H9 (cell line): ENCODE results near the gene DPM3. TPM values are rescaled to one million over a fixed set of nuclear protein-coding genes. Genes with fewer than 3 reads are reported as not detected.

Source experiments
- DNase-seq: peaks from one replicate; pipeline ENCODE4 v3.0.0-alpha.2; 2017
- H2AFZ ChIP-seq: one replicate; pipeline ENCODE4 v1.6.1; 2013; ENCODE audit warnings: mild to moderate bottlenecking, low read length, control low read depth, moderate library complexity
- H2AK5ac ChIP-seq: 2 replicates; pipeline ENCODE4 v1.6.1; 2013; ENCODE audit warnings: low read length, control low read depth, mixed read lengths; ENCODE audit not compliant: insufficient read length
- H2BK120ac ChIP-seq: one replicate; pipeline ENCODE4 v1.6.1; 2013; ENCODE audit warnings: low read depth, mild to moderate bottlenecking, low read length, control low read depth, inconsistent platforms; ENCODE audit not compliant: poor library complexity, severe bottlenecking
- H2BK12ac ChIP-seq: 2 replicates; pipeline ENCODE4 v1.6.1; 2013; ENCODE audit warnings: low read length, control low read depth, mixed read lengths, low read depth; ENCODE audit not compliant: insufficient read length
- H2BK15ac ChIP-seq: 2 replicates; pipeline ENCODE4 v1.6.1; 2013; ENCODE audit warnings: low read depth, low read length, control low read depth
- H2BK20ac ChIP-seq: one replicate; pipeline ENCODE4 v1.6.1; 2013; ENCODE audit warnings: low read depth, mild to moderate bottlenecking, low read length, control low read depth, inconsistent platforms; ENCODE audit not compliant: poor library complexity, severe bottlenecking
- H2BK5ac ChIP-seq: 2 replicates; pipeline ENCODE4 v1.6.1; 2013; ENCODE audit warnings: low read length, control low read depth, mixed read lengths; ENCODE audit not compliant: insufficient read length
- H3K14ac ChIP-seq: 2 replicates; pipeline ENCODE4 v1.6.1; 2013; ENCODE audit warnings: low read length, control low read depth; ENCODE audit not compliant: insufficient read depth
- H3K18ac ChIP-seq: 2 replicates; pipeline ENCODE4 v1.6.1; 2013; ENCODE audit warnings: low read depth, mild to moderate bottlenecking, mixed read lengths, low read length, control low read depth; ENCODE audit not compliant: insufficient read length
- H3K23ac ChIP-seq: 2 replicates; pipeline ENCODE4 v1.6.1; 2013; ENCODE audit warnings: low read length, control low read depth, mixed read lengths, low read depth; ENCODE audit not compliant: insufficient read length
- H3K23me2 ChIP-seq: 2 replicates; pipeline ENCODE4 v1.6.1; 2013; ENCODE audit warnings: low read depth, mild to moderate bottlenecking, mixed read lengths, low read length, control low read depth; ENCODE audit not compliant: insufficient read length, poor library complexity, severe bottlenecking
- H3K27ac ChIP-seq: 2 replicates; pipeline ENCODE4 v1.5.1; 2013; ENCODE audit warnings: low read length, control low read depth, mixed read lengths, low read depth; ENCODE audit not compliant: insufficient read length
- H3K27me3 ChIP-seq: 2 replicates; pipeline ENCODE4 v1.6.1; 2013; ENCODE audit warnings: low read length, control low read depth, inconsistent platforms; ENCODE audit not compliant: insufficient read depth
- H3K4ac ChIP-seq: 2 replicates; pipeline ENCODE4 v1.6.1; 2013; ENCODE audit warnings: low read depth, mild to moderate bottlenecking, control low read depth, inconsistent platforms, low read length, moderate library complexity
- H3K4me1 ChIP-seq: 2 replicates; pipeline ENCODE4 v1.6.1; 2013; ENCODE audit warnings: low read length, control low read depth, inconsistent platforms; ENCODE audit not compliant: insufficient read depth
- H3K4me2 ChIP-seq: 2 replicates; pipeline ENCODE4 v1.6.1; 2013; ENCODE audit warnings: low read length, control low read depth, mixed read lengths; ENCODE audit not compliant: insufficient read length, insufficient read depth
- H3K56ac ChIP-seq: 2 replicates; pipeline ENCODE4 v1.6.1; 2013; ENCODE audit warnings: low read depth, mild to moderate bottlenecking, mixed read lengths, low read length, control low read depth; ENCODE audit not compliant: insufficient read length
- H3K79me1 ChIP-seq: 2 replicates; pipeline ENCODE4 v1.6.1; 2013; ENCODE audit warnings: low read depth, mild to moderate bottlenecking, moderate library complexity, low read length, control low read depth, inconsistent platforms; ENCODE audit not compliant: insufficient read depth, poor library complexity, severe bottlenecking
- H3K79me2 ChIP-seq: 2 replicates; pipeline ENCODE4 v1.6.1; 2013; ENCODE audit warnings: low read length, control low read depth, inconsistent platforms; ENCODE audit not compliant: insufficient read depth
- H3K9ac ChIP-seq: 2 replicates; pipeline ENCODE4 v1.6.1; 2013; ENCODE audit warnings: low read length, control low read depth, mixed read lengths; ENCODE audit not compliant: insufficient read length; ENCODE audit errors: extremely low read depth
- H3K9me3 ChIP-seq: one replicate; pipeline ENCODE4 v1.6.1; 2013; ENCODE audit warnings: low read depth, low read length, inconsistent platforms; ENCODE audit not compliant: control insufficient read depth
- H3T11ph ChIP-seq: one replicate; pipeline ENCODE4 v1.6.1; 2013; ENCODE audit warnings: mild to moderate bottlenecking, low read length, control low read depth, inconsistent platforms
- H4K20me1 ChIP-seq: one replicate; pipeline ENCODE4 v1.6.1; 2013; ENCODE audit not compliant: control insufficient read depth, insufficient read length, insufficient read depth
- H4K5ac ChIP-seq: 2 replicates; pipeline ENCODE4 v1.6.1; 2013; ENCODE audit warnings: low read depth, mild to moderate bottlenecking, mixed read lengths, low read length, control low read depth; ENCODE audit not compliant: insufficient read length
- H4K8ac ChIP-seq: replicated peaks from 2 replicates; pipeline ENCODE4 v1.6.1; 2013; ENCODE audit warnings: low read length, control low read depth, mixed read lengths, low read depth; ENCODE audit not compliant: insufficient read length
- H4K91ac ChIP-seq: 2 replicates; pipeline ENCODE4 v1.6.1; 2013; ENCODE audit warnings: low read depth, mild to moderate bottlenecking, moderate library complexity, mixed read lengths, low read length, control low read depth; ENCODE audit not compliant: insufficient read length
- H3K27ac Mint-ChIP-seq, 3 experiments: 2 replicates in 2 of 3; 3 replicates in 1 of 3; pipeline ENCODE4 v1.8.0; 2020 to 2021; ENCODE audit warnings: mixed read lengths in 3 of 3, mild to moderate bottlenecking in 1 of 3, moderate library complexity in 1 of 3
- H3K27me3 Mint-ChIP-seq: 2 replicates; pipeline ENCODE4 v1.8.0; 2021; ENCODE audit warnings: low read depth, mild to moderate bottlenecking, moderate library complexity, mixed read lengths
- H3K36me3 Mint-ChIP-seq, 3 experiments: 2 replicates in 2 of 3; 3 replicates in 1 of 3; pipeline ENCODE4 v1.8.0; 2020 to 2021; ENCODE audit warnings: low read depth in 3 of 3, mixed read lengths in 3 of 3; ENCODE audit not compliant: insufficient read depth in 1 of 3
- H3K4me1 Mint-ChIP-seq, 2 experiments: 2 replicates each; pipeline ENCODE4 v1.8.0; 2020; ENCODE audit warnings: mixed read lengths in 2 of 2
- H3K4me3 Mint-ChIP-seq, 2 experiments: 2 replicates in 1 of 2; 3 replicates in 1 of 2; pipeline ENCODE4 v1.8.0; 2020 to 2021; ENCODE audit warnings: mild to moderate bottlenecking in 2 of 2, mixed read lengths in 2 of 2, moderate library complexity in 1 of 2
- H3K9me3 Mint-ChIP-seq, 2 experiments: 2 replicates in 1 of 2; 3 replicates in 1 of 2; pipeline ENCODE4 v1.8.0; 2020; ENCODE audit warnings: mild to moderate bottlenecking in 2 of 2, mixed read lengths in 2 of 2, moderate library complexity in 1 of 2
- CTCF ChIP-seq: fragments of 200-600 bp; sonication (generic); conservative IDR thresholded peaks from 3 replicates; pipeline ENCODE4 v1.8.0; 2021; ENCODE audit warnings: antibody characterized with exemption, mild to moderate bottlenecking
- WGBS: extraction: QIAGEN DNeasy Blood & Tissue Kit; methylation state at CpG from one replicate; pipeline ENCODE4 v1.1.7; 2013; ENCODE audit warnings: missing lambda C conversion rate, low lambda C conversion rate, mixed read lengths; ENCODE audit not compliant: insufficient read length; ENCODE audit errors: extremely low coverage; 5-methylcytosine and 5-hydroxymethylcytosine counted together
- total RNA-seq: library from RNA; stranded (reverse); gene quantifications from 2 replicates; pipeline ENCODE4 v1.2.1, GENCODE V29; 2021

DPM3 gene
- total RNA-seq, 1 experiment from 2014 or later = 48.5 TPM

DNA sequence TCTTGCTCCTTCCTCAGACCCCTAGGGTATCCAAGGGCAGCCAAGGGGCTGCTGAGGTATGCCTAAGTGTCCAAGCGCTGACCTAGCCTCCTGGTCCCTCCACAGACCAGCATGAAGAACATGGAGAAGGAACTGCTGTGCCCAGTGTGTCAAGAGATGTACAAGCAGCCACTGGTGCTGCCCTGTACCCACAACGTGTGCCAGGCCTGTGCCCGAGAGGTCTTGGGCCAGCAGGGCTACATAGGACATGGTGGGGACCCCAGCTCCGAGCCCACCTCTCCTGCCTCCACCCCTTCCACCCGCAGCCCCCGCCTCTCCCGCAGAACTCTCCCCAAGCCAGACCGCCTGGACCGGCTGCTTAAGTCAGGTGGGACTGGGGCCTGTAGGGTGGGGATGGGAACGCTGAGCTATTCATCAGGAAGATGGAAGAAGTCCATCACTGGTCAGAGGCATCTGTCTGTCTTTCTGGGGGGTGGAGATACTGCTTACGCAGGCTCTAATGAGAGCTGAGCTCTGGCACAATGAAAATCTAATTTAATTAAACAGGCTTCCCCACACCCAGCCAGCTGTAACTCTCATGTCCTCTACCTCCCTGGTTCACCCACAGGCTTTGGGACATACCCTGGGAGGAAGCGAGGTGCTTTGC lies 35.1 kb upstream of the DPM3 start:
- WGBS = no CpG with 5 or more reads among the region's 12 CpGs
- Histone ChIP-seq H3K79me2 (no peaks in the 10 kb centered on the region; the same call in 1 of the 2 replicates), H2BK15ac (no peak overlapping the region), H2BK20ac (no peak overlapping the region), H3K23ac (no peak overlapping the region), H3K14ac (no peak overlapping the region), H3K18ac (no peak overlapping the region), H2AK5ac (no peak overlapping the region), H3K79me1 (no peaks in the 10 kb centered on the region), H3K27ac (no peak overlapping the region), H3K23me2 (peaks cover 18% of the 10 kb centered on the region), H2BK120ac (no peak overlapping the region), H4K8ac (no peak overlapping the region), H2AFZ (no peak overlapping the region), H4K5ac (no peak overlapping the region), H3K4me2 (peak overlapping the region; percentile 75), H2BK12ac (no peak overlapping the region), H3K9me3 (no peaks in the 10 kb centered on the region), H3K56ac (no peak overlapping the region), H3K4me1 (no peaks in the 10 kb centered on the region), H4K91ac (no peak overlapping the region), H4K20me1 (no peaks in the 10 kb centered on the region), H3K4ac (no peak overlapping the region), H3K9ac (no peak overlapping the region), H3T11ph (no peak overlapping the region), H2BK5ac (no peak overlapping the region), H3K27me3 (no peaks in the 10 kb centered on the region)
- Mint-ChIP-seq H3K4me1 (peaks cover 23 to 37% of the 10 kb centered on the region in 2 experiments), H3K36me3 (peaks cover 29 to 52% (median 42%) of the 10 kb centered on the region in 3 experiments), H3K27me3 (no peaks in the 10 kb centered on the region; the same call in none of the 2 replicates), H3K9me3 (no peaks in the 10 kb centered on the region), H3K4me3 (peak overlapping the region; percentile 92 to 97), H3K27ac (no peak overlapping the region)
- peak; percentile 24 for DNase-seq
- no peak for TF ChIP-seq CTCF
